Neural progenitor cell (in vitro differentiated cells): ENCODE data around the gene SKI. TPM values are rescaled to one million over a fixed set of nuclear protein-coding genes. Genes with fewer than 3 reads are reported as not detected.

Experiments used
- DNase-seq: peaks from one replicate; pipeline ENCODE4 v3.0.0-alpha.2; 2016; ENCODE audit warnings: low spot score
- H2AFZ ChIP-seq: fragments of 200-600 bp; sonication (generic); replicated peaks from 2 replicates; pipeline ENCODE4 v1.6.1; 2016; ENCODE audit warnings: antibody characterized with exemption
- H3F3A ChIP-seq: fragments of 200-600 bp; sonication (generic); 2 replicates; pipeline ENCODE4 v1.6.1; 2016; ENCODE audit warnings: antibody characterized with exemption, low read depth
- H3K27ac ChIP-seq: fragments of 200-600 bp; sonication (generic); 2 replicates; pipeline ENCODE4 v1.5.1; 2016; ENCODE audit warnings: mild to moderate bottlenecking
- H3K27me3 ChIP-seq: fragments of 200-600 bp; sonication (generic); 2 replicates; pipeline ENCODE4 v1.6.1; 2016; ENCODE audit warnings: mild to moderate bottlenecking, moderate library complexity
- H3K36me3 ChIP-seq: fragments of 200-600 bp; sonication (generic); 2 replicates; pipeline ENCODE4 v1.5.1; 2016
- H3K4me1 ChIP-seq: fragments of 200-600 bp; sonication (generic); 2 replicates; pipeline ENCODE4 v1.6.1; 2016; ENCODE audit warnings: mixed run types
- H3K4me2 ChIP-seq: fragments of 200-600 bp; sonication (generic); 2 replicates; pipeline ENCODE4 v1.6.1; 2016
- H3K4me3 ChIP-seq: fragments of 200-600 bp; sonication (generic); 2 replicates; pipeline ENCODE4 v1.5.1; 2016
- H3K79me2 ChIP-seq: fragments of 200-600 bp; sonication (generic); 2 replicates; pipeline ENCODE4 v1.6.1; 2016; ENCODE audit warnings: low read depth
- H3K9ac ChIP-seq: fragments of 200-600 bp; sonication (generic); 2 replicates; pipeline ENCODE4 v1.6.1; 2016
- H3K9me3 ChIP-seq: fragments of 200-600 bp; sonication (generic); 2 replicates; pipeline ENCODE4 v1.5.1; 2016; ENCODE audit warnings: low read depth
- H4K20me1 ChIP-seq: fragments of 200-600 bp; sonication (generic); 2 replicates; pipeline ENCODE4 v1.6.1; 2016; ENCODE audit warnings: low read depth
- H3K27ac Mint-ChIP-seq: 3 replicates; pipeline ENCODE4 v1.8.0; 2021; ENCODE audit warnings: mixed read lengths
- H3K27me3 Mint-ChIP-seq: 2 replicates; pipeline ENCODE4 v1.8.0; 2022; ENCODE audit warnings: low read depth, mild to moderate bottlenecking, inconsistent platforms, moderate library complexity, mixed read lengths; ENCODE audit not compliant: insufficient read depth
- H3K36me3 Mint-ChIP-seq: 3 replicates; pipeline ENCODE4 v1.8.0; 2021; ENCODE audit warnings: mixed read lengths
- H3K4me1 Mint-ChIP-seq: 3 replicates; pipeline ENCODE4 v1.8.0; 2021; ENCODE audit warnings: mixed read lengths
- H3K4me3 Mint-ChIP-seq: 3 replicates; pipeline ENCODE4 v1.8.0; 2021; ENCODE audit warnings: mild to moderate bottlenecking, moderate library complexity, mixed read lengths
- H3K9me3 Mint-ChIP-seq: 3 replicates; pipeline ENCODE4 v1.8.0; 2020; ENCODE audit warnings: mixed read lengths
- CTCF ChIP-seq: fragments of 200-600 bp; sonication (generic); IDR thresholded peaks from 2 replicates; pipeline ENCODE4 v1.5.1; 2017; ENCODE audit warnings: antibody characterized with exemption, mild to moderate bottlenecking
- EZH2 ChIP-seq: fragments of 200-600 bp; sonication (generic); IDR thresholded peaks from 2 replicates; pipeline ENCODE4 v1.6.1; 2017; ENCODE audit warnings: antibody characterized with exemption, mild to moderate bottlenecking, moderate library complexity
- EZH2phosphoT487 ChIP-seq: fragments of 200-600 bp; sonication (generic); IDR thresholded peaks from 2 replicates; pipeline ENCODE4 v1.6.1; 2017; ENCODE audit warnings: antibody characterized with exemption
- total RNA-seq: library from RNA; depleted of rRNA; stranded (reverse); fragments of >200 nt; gene quantifications from 2 replicates; pipeline ENCODE4 v1.2.3, GENCODE V29; 2015; ENCODE audit warnings: low replicate concordance

SKI gene
- total RNA-seq, 1 donor from 2014 or later = 7.4 TPM

DNA sequence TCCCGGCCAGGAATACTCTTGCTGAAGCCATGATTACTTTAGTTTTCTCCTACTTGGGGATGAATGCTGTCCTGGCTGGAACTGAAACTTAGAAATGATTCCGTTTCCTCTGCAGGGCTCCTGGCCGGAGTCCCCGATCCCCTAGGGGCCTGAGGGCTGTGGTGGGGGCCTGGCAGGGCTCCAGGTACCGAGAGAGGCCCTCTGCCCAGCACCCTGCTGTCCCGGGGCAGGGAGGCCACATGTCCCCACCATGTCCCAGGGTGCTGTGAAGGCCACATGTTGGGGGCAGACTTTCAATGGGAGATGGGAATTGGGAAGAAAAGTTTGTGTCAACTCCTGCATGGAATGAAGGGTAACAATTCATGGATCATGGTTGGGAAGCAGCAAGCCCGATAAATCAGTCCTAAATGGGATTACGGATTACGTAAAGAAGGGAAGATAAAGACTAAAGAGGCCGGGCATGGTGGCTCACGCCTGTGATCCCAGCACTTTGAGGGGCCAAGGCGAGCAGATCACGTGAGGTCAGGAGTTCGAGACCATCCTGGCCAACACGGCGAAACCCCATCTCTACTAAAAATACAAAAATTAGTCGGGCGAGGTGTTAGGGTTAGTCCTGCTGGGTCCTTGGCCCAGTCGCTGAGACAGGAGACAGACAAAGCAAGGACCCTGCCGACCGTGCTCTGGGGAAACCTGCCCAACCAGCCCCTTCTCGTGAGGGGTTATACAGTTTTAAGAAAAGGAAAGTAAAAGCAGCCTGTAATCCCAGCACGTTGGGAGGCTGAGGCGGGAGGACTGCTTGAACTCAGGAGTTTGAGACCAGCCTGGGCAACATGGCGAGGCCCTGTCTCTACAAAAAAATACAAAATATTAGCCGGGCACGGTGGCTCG lies 125.7 kb downstream of the SKI start:
- Histone ChIP-seq H3K79me2 (no peaks in the 10 kb centered on the region), H3K4me3 (no peak overlapping the region), H3K4me1 (peaks cover 31% of the 10 kb centered on the region), H4K20me1 (no peaks in the 10 kb centered on the region), H3K9ac (no peak overlapping the region), H3K9me3 (no peaks in the 10 kb centered on the region), H2AFZ (no peak overlapping the region), H3K27me3 (no peaks in the 10 kb centered on the region), H3K36me3 (no peaks in the 10 kb centered on the region), H3K4me2 (no peak overlapping the region), H3F3A (peaks cover 13% of the 10 kb centered on the region), H3K27ac (peak overlapping the region; percentile 67)
- DNase-seq = no peak
- Mint-ChIP-seq H3K36me3 (no peaks in the 10 kb centered on the region), H3K27me3 (peaks cover 2% of the 10 kb centered on the region), H3K27ac (peak overlapping the region; percentile 46), H3K9me3 (no peaks in the 10 kb centered on the region), H3K4me3 (no peak overlapping the region), H3K4me1 (peaks cover 30% of the 10 kb centered on the region)
- no peak for TF ChIP-seq EZH2
- TF ChIP-seq CTCF = no peak
- no peak for TF ChIP-seq EZH2phosphoT487

DNA sequence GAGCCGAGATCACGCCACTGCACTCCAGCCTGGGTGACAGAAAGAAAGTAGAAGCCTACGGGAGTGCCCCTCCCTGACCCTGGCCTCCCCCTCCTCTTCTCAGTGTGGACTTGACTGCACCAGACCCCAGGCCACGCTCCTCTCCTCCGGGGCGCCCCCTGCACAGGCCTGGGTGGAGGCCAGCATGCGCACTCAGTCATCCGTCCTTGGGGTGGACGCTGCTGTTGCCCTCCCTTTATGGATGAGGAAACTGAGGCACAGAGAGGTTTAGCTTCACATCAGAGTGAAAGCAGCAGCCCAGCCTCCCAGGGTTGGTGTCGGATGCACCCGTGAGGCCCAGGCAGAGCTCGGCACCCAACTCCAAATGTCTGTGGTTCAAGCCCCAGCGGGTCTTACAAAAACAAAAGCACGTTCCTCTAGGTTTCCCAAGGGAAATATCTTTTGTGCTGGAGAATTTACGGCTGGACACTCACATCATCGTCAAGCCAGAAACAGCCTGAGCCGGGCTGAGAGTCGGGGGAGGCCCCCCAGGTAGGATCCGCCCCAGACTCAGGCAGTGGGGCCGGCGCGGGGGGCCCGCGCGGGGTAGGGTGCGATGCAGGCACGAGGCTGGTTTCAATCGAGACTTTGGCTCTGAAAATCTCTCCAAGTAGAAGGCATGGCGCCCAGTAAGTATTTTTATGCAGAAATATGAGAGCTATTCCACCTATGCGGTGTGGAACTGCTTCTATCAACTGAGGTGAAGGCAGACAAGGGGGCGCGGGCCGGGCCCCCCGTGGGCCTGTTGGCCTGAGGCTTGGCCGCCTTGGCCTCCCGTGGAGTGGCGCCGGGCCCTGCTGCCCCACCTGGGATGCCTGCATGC lies 126.6 kb downstream of the SKI start:
- Histone ChIP-seq H4K20me1 (no peaks in the 10 kb centered on the region), H3K4me1 (peaks cover 22% of the 10 kb centered on the region), H3K4me3 (no peak overlapping the region), H3K27ac (no peak overlapping the region), H3K4me2 (no peak overlapping the region), H3F3A (peaks cover 3% of the 10 kb centered on the region), H3K79me2 (no peaks in the 10 kb centered on the region), H3K9ac (no peak overlapping the region), H3K27me3 (no peaks in the 10 kb centered on the region), H2AFZ (no peak overlapping the region), H3K9me3 (no peaks in the 10 kb centered on the region), H3K36me3 (no peaks in the 10 kb centered on the region)
- DNase-seq = no peak
- Mint-ChIP-seq H3K36me3 (no peaks in the 10 kb centered on the region), H3K9me3 (no peaks in the 10 kb centered on the region), H3K4me1 (peaks cover 20% of the 10 kb centered on the region), H3K27me3 (peaks cover 2% of the 10 kb centered on the region), H3K4me3 (no peak overlapping the region), H3K27ac (no peak overlapping the region)
- TF ChIP-seq EZH2phosphoT487 (no peak), CTCF (no peak)

DNA sequence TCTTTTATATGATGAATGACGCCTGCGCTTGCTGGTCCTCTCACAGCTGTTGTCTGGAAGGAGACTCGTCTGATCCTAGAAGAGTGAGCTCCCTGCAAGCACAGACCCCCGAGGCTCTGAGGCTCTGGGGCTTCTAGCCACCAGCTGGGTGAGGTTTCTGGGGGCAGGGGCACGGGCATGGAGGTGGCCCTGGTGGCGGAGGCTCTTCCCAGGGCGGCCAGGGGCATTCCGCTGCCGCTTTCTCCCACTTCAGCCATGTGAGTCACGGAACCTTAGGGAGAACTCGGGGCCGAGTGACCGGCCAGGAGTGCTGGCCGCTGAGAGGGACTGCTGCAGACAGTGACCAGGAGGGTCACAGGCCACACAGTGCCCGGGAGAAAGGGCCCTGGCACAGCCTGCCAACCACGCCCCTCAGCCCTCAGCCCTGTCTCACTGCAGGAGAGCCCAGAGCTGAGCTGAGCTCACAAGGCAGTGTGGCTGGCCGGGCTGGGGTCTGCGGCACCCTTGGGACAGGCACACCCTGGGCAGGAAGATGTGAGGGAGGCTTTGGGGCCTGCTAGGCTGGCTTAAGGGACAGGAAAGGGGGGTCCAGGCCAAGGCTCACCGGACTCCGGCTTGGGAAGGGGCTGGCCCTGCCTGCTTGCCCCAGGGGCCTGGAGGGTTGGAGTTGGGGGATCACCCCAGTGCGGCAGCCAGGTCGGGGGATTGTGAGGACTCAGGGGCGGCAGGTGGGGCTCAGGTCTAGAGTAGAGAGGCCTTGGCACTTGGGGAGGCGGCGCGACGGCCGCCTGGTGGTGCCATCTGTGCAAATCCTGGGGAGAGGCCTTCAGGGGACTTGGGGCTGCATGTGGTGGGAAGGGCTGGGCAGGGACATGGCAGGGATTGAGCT lies 127.5 kb downstream of the SKI start:
- Histone ChIP-seq H2AFZ (no peak overlapping the region), H3K4me2 (no peak overlapping the region), H3K4me1 (peaks cover 13% of the 10 kb centered on the region), H4K20me1 (no peaks in the 10 kb centered on the region), H3K27ac (no peak overlapping the region), H3F3A (no peaks in the 10 kb centered on the region), H3K9me3 (no peaks in the 10 kb centered on the region), H3K36me3 (no peaks in the 10 kb centered on the region), H3K9ac (no peak overlapping the region), H3K79me2 (no peaks in the 10 kb centered on the region), H3K27me3 (no peaks in the 10 kb centered on the region), H3K4me3 (no peak overlapping the region)
- Mint-ChIP-seq H3K36me3 (peaks cover 4% of the 10 kb centered on the region), H3K27me3 (peaks cover 2% of the 10 kb centered on the region), H3K27ac (peak overlapping the region; percentile 60), H3K9me3 (no peaks in the 10 kb centered on the region), H3K4me1 (peaks cover 14% of the 10 kb centered on the region), H3K4me3 (no peak overlapping the region)
- DNase-seq = no peak
- TF ChIP-seq EZH2 = no peak
- TF ChIP-seq CTCF = no peak
- TF ChIP-seq EZH2phosphoT487 = no peak
